Right ventricle myocardium inferior (tissue), 1 donor: Measurements from ENCODE around the gene IL1R1. TPM values are rescaled to one million over a fixed set of nuclear protein-coding genes. Genes with fewer than 3 reads are reported as not detected.

ENCODE experiments used
- ATAC-seq: fragments of 200-7000 bp; cut with Tn5 transposase; one replicate; pipeline ENCODE4 v1.9.1; 2020; ENCODE audit warnings: mild to moderate bottlenecking, moderate library complexity
- DNase-seq: peaks from one replicate; pipeline ENCODE4 v3.0.0; 2021; ENCODE audit errors: missing footprints
- intact Hi-C: fragments of 100-400 bp; cut with DNase I; formaldehyde crosslinking; loops from one replicate; pipeline ENCODE4 v1.11.0; 2022
- total RNA-seq: library from RNA; stranded (reverse); fragmentation: NEBNext Ultra II Directional; extraction: Animal tissue kit (Norgen Biotek cat#: 25700); gene quantifications from one replicate; pipeline ENCODE4 v1.2.1, GENCODE V29; 2021
- donor health status: DM: no; HTN: yes; CAD: no; lungs with severe emphysema.

Gene IL1R1
- total RNA-seq, 1 donor from 2014 or later: 26.6 TPM

GRCh38 chr2:102154946-102155702 lies 12.6 kb downstream of the IL1R1 start:
- peak; percentile 31 for ATAC-seq
- intact Hi-C loops: no loop called here
- DNase-seq: no peak

GRCh38 chr2:102155703-102156515 lies 13.4 kb downstream of the IL1R1 start:
- DNase-seq (no peak), ATAC-seq (peak; percentile 49)
- intact Hi-C loops: no loop called here

- DNase-seq (no peak), ATAC-seq (no peak)
- intact Hi-C loops: no loop called here
These were observed 15.6 kb downstream of the IL1R1 start for GRCh38 chr2:102158011-102158755.

- intact Hi-C loops: no loop called here
- ATAC-seq (no peak), DNase-seq (no peak)
These were observed 16.7 kb downstream of the IL1R1 start for GRCh38 chr2:102159295-102159694.

- intact Hi-C loops: loop anchor here (1.0 to 10.0 kb wide), 2 partner anchors 146 to 282 kb away; no protein-coding TSS in a partner anchor
- DNase-seq: no peak
- ATAC-seq: peak; percentile 76
These were observed 23.8 kb downstream of the IL1R1 start for GRCh38 chr2:102166189-102166845.

- ATAC-seq: no peak
- intact Hi-C loops: loop anchor here (10.0 kb wide), 1 partner anchor 283 kb away; no protein-coding TSS in a partner anchor
These were observed 25.7 kb downstream of the IL1R1 start for GRCh38 chr2:102168026-102168771.

GRCh38 chr2:102171946-102172345 lies 29.4 kb downstream of the IL1R1 start:
- DNase-seq (no peak), ATAC-seq (no peak)
- intact Hi-C loops: no loop called here

More at GRCh38 chr2:102168026-102168771, 25.7 kb downstream of the IL1R1 start:
- DNase-seq: no peak

- intact Hi-C loops: no loop called here
- ATAC-seq: no peak
These were observed 30.2 kb downstream of the IL1R1 start for GRCh38 chr2:102172745-102173144.

GRCh38 chr2:102176172-102176571 lies 33.6 kb downstream of the IL1R1 start:
- ATAC-seq: no peak
- DNase-seq: no peak
- intact Hi-C loops: no loop called here

More at GRCh38 chr2:102172745-102173144, 30.2 kb downstream of the IL1R1 start:
- no peak for DNase-seq

GRCh38 chr2:102177814-102178478 lies 35.4 kb downstream of the IL1R1 start:
- intact Hi-C loops: no loop called here
- ATAC-seq: no peak
- no peak for DNase-seq

GRCh38 chr2:102179061-102179460 lies 36.5 kb downstream of the IL1R1 start:
- ATAC-seq (no peak), DNase-seq (no peak)
- intact Hi-C loops: no loop called here

GRCh38 chr2:102179788-102180686 lies 37.5 kb downstream of the IL1R1 start:
- intact Hi-C loops: no loop called here
- ATAC-seq: no peak
- DNase-seq: no peak

- intact Hi-C loops: no loop called here
- DNase-seq (no peak), ATAC-seq (no peak)
These were observed 38.1 kb downstream of the IL1R1 start for GRCh38 chr2:102180687-102180999.

- intact Hi-C loops: no loop called here
- DNase-seq (no peak), ATAC-seq (no peak)
These were observed 38.8 kb downstream of the IL1R1 start for GRCh38 chr2:102181376-102181775.

- intact Hi-C loops: no loop called here
- peak; percentile 85 for ATAC-seq
- no peak for DNase-seq
These were observed 39.5 kb downstream of the IL1R1 start for GRCh38 chr2:102181919-102182635.

GRCh38 chr2:102184018-102184417 lies 41.5 kb downstream of the IL1R1 start:
- intact Hi-C loops: no loop called here
- DNase-seq: no peak
- ATAC-seq: no peak
